Measurements from ENCODE around the gene TBC1D14. TPM values are rescaled to one million over a fixed set of nuclear protein-coding genes. Genes with fewer than 3 reads are reported as not detected.

The TBC1D14 gene
- total RNA-seq, 1 donor: 39.4 TPM

- no peaks in the 10 kb centered on the region for H3K9me3 ChIP-seq (ENCODE audit: low read depth, low read length)
Observed at GRCh38 chr4:6960154-6960553, 50.5 kb downstream of the TBC1D14 start.

GRCh38 chr4:6960628-6961412 is 51.2 kb downstream of the TBC1D14 start:
- H3K27ac ChIP-seq (ENCODE audit: low read depth, low read length): no peak overlapping the region
- H3K4me3 ChIP-seq (ENCODE audit: insufficient read depth, low read length): no peak overlapping the region
- no peaks in the 10 kb centered on the region for H3K36me3 ChIP-seq (ENCODE audit: insufficient read depth, low read length)
- no peaks in the 10 kb centered on the region for H3K27me3 ChIP-seq (ENCODE audit: insufficient read depth, low read length)
- DNase-seq (ENCODE audit: insufficient read length, low spot score, missing footprints): peak; percentile 36
- H4K20me1 ChIP-seq (ENCODE audit: insufficient read depth, low read length): peaks cover 17% of the 10 kb centered on the region
- no peak for TF ChIP-seq CTCF (IDR thresholded peaks at IDR 0.05; ENCODE audit: extremely low read depth, low read depth, low read length)
- no peaks in the 10 kb centered on the region for H3K79me2 ChIP-seq (ENCODE audit: insufficient read depth, low read length)
- no peak overlapping the region for H3K4me2 ChIP-seq (ENCODE audit: insufficient read depth, low read length)
- no peaks in the 10 kb centered on the region for H3K4me1 ChIP-seq (ENCODE audit: insufficient read depth, low read length)
- no peaks in the 10 kb centered on the region for H3K9me3 ChIP-seq (ENCODE audit: low read depth, low read length)
- H2AFZ ChIP-seq (ENCODE audit: low read length): no peak overlapping the region

More at GRCh38 chr4:6960154-6960553, 50.5 kb downstream of the TBC1D14 start:
- DNase-seq (ENCODE audit: insufficient read length, low spot score, missing footprints): no peak
- TF ChIP-seq CTCF (IDR thresholded peaks at IDR 0.05; ENCODE audit: extremely low read depth, low read depth, low read length): no peak
- H3K36me3 ChIP-seq (ENCODE audit: insufficient read depth, low read length): no peaks in the 10 kb centered on the region
- H3K79me2 ChIP-seq (ENCODE audit: insufficient read depth, low read length): no peaks in the 10 kb centered on the region
- no peak overlapping the region for H3K4me2 ChIP-seq (ENCODE audit: insufficient read depth, low read length)
- no peaks in the 10 kb centered on the region for H3K4me1 ChIP-seq (ENCODE audit: insufficient read depth, low read length)
- H4K20me1 ChIP-seq (ENCODE audit: insufficient read depth, low read length): peaks cover 13% of the 10 kb centered on the region
- H3K27me3 ChIP-seq (ENCODE audit: insufficient read depth, low read length): no peaks in the 10 kb centered on the region
- no peak overlapping the region for H2AFZ ChIP-seq (ENCODE audit: low read length)
- H3K4me3 ChIP-seq (ENCODE audit: insufficient read depth, low read length): no peak overlapping the region
- no peak overlapping the region for H3K27ac ChIP-seq (ENCODE audit: low read depth, low read length)

GRCh38 chr4:6961496-6962210 is 52.0 kb downstream of the TBC1D14 start:
- peak; percentile 35 for DNase-seq (ENCODE audit: insufficient read length, low spot score, missing footprints)
- no peak overlapping the region for H3K27ac ChIP-seq (ENCODE audit: low read depth, low read length)
- TF ChIP-seq CTCF (IDR thresholded peaks at IDR 0.05; ENCODE audit: extremely low read depth, low read depth, low read length): no peak

More at GRCh38 chr4:6961496-6962210, 52.0 kb downstream of the TBC1D14 start:
- Histone ChIP-seq H3K27me3 (ENCODE audit: insufficient read depth, low read length) (no peaks in the 10 kb centered on the region), H3K79me2 (ENCODE audit: insufficient read depth, low read length) (no peaks in the 10 kb centered on the region), H3K4me1 (ENCODE audit: insufficient read depth, low read length) (no peaks in the 10 kb centered on the region), H3K9me3 (ENCODE audit: low read depth, low read length) (no peaks in the 10 kb centered on the region), H3K4me2 (ENCODE audit: insufficient read depth, low read length) (no peak overlapping the region), H4K20me1 (ENCODE audit: insufficient read depth, low read length) (peaks cover 19% of the 10 kb centered on the region), H2AFZ (ENCODE audit: low read length) (no peak overlapping the region), H3K36me3 (ENCODE audit: insufficient read depth, low read length) (no peaks in the 10 kb centered on the region), H3K4me3 (ENCODE audit: insufficient read depth, low read length) (no peak overlapping the region)

Data from osteoblast (primary cell).